GM12878 (cell line): Measurements from ENCODE around the gene DPH1. TPM values are rescaled to one million over a fixed set of nuclear protein-coding genes. Genes with fewer than 3 reads are reported as not detected.

Source experiments
- ETV6 ChIP-seq, 2 experiments: fragments of 450-650 bp in 1 of 2; IDR thresholded peaks in 1 of 2; conservative IDR thresholded peaks in 1 of 2; 2 replicates each; pipeline ENCODE4 v1.6.1; 2014; ENCODE audit warnings: antibody characterized with exemption in 1 of 2, borderline replicate concordance in 1 of 2, low read depth in 1 of 2, mild to moderate bottlenecking in 1 of 2, moderate library complexity in 1 of 2
- MEF2B ChIP-seq: fragments of 450-650 bp; IDR thresholded peaks from 2 replicates; pipeline ENCODE4 v1.6.1; 2018; ENCODE audit warnings: mild to moderate bottlenecking, moderate library complexity; ENCODE audit not compliant: partially characterized antibody, poor library complexity, severe bottlenecking
- RAD21 ChIP-seq: IDR thresholded peaks from 2 replicates; pipeline ENCODE4 v1.6.1; 2011; ENCODE audit warnings: mild to moderate bottlenecking, low read depth, low read length, moderate library complexity; ENCODE audit not compliant: insufficient read depth
- ZNF217 ChIP-seq: fragments of 450-650 bp; IDR thresholded peaks from 2 replicates; pipeline ENCODE4 v1.6.1; 2017; ENCODE audit warnings: antibody characterized with exemption, mild to moderate bottlenecking
- ZNF622 ChIP-seq: fragments of 450-650 bp; IDR thresholded peaks from 2 replicates; pipeline ENCODE4 v1.6.1; 2017; ENCODE audit warnings: mild to moderate bottlenecking, inconsistent platforms
- polyA plus RNA-seq, 11 experiments: library from polyadenylated mRNA; depleted of rRNA in 4 of 11; unstranded in 6 of 11; stranded (reverse) in 5 of 11; fragments of >200 nt; fragmentation: Nextera tagmentation in 4 of 11; fragmentation: Illumina TruSeq in 1 of 11; extraction: Ambion mirVana in 4 of 11; extraction: Trizol in 1 of 11; gene quantifications; 1 replicate in 1 of 11; 2 replicates in 10 of 11; pipeline versions ENCODE4 v1.2.1 to v1.2.3, GENCODE V29; 2011 to 2016; ENCODE audit warnings: inconsistent platforms in 2 of 11, missing spikeins in 2 of 11, low read depth in 1 of 11
- total RNA-seq, 4 experiments: library from RNA; depleted of rRNA in 3 of 4; stranded (reverse); fragments of >200 nt in 3 of 4; fragmentation: Illumina TruSeq in 1 of 4; extraction: Trizol in 1 of 4; gene quantifications; 2 replicates each; pipeline versions ENCODE4 v1.2.1 to v1.2.3, GENCODE V29; 2013 to 2021
- TF ChIP-seq, protein P1 (sequence below): fragments of 450-650 bp; IDR thresholded peaks from 2 replicates; pipeline ENCODE4 v1.6.1; 2017; ENCODE audit warnings: antibody characterized with exemption, mild to moderate bottlenecking, moderate library complexity
- TF ChIP-seq, protein P2 (sequence below): fragments of 450-650 bp; IDR thresholded peaks from 2 replicates; pipeline ENCODE4 v1.6.1; 2017; ENCODE audit warnings: mild to moderate bottlenecking, moderate library complexity

Gene DPH1
- total and polyA plus RNA-seq, 10 of the 15 experiments (the other 5 are each of a cell fraction or from before 2014, with no cell fraction given) = 0.29 to 33.6 (median 20.2) TPM

DNA sequence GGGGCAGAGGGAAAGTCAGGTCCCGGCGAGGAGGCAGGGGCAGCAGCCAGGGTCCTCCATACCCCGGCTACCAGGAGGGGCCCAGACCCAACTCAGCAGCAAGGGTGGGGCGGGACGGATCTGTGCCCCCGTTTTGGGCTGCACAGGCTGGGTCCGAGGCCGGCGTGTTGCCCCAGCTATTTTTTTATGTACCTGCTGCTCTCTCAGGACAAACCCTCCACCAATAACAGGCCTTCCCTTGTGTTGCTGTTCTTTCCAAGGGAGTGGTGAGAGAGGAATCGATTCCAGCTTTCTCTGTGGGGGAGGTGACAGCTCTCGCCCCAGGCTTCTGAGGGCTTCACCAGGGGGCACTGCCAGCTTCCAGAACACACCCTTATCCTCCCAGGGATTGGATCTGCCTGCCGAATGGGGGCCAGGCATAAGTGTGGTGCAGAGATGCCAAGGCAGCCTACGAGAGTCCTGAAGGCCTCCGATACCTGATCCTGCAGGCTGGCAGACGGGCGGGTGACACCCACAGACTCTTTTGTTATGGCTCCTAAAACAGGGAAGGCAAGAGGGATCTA, 27.1 kb upstream of the DPH1 start (continued):
- TF ChIP-seq, protein P1, sequence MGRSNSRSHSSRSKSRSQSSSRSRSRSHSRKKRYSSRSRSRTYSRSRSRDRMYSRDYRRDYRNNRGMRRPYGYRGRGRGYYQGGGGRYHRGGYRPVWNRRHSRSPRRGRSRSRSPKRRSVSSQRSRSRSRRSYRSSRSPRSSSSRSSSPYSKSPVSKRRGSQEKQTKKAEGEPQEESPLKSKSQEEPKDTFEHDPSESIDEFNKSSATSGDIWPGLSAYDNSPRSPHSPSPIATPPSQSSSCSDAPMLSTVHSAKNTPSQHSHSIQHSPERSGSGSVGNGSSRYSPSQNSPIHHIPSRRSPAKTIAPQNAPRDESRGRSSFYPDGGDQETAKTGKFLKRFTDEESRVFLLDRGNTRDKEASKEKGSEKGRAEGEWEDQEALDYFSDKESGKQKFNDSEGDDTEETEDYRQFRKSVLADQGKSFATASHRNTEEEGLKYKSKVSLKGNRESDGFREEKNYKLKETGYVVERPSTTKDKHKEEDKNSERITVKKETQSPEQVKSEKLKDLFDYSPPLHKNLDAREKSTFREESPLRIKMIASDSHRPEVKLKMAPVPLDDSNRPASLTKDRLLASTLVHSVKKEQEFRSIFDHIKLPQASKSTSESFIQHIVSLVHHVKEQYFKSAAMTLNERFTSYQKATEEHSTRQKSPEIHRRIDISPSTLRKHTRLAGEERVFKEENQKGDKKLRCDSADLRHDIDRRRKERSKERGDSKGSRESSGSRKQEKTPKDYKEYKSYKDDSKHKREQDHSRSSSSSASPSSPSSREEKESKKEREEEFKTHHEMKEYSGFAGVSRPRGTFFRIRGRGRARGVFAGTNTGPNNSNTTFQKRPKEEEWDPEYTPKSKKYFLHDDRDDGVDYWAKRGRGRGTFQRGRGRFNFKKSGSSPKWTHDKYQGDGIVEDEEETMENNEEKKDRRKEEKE = no peak
- no peak for TF ChIP-seq ZNF622
- no peak for TF ChIP-seq ZNF217
- no peak for TF ChIP-seq MEF2B
- no peak for TF ChIP-seq ETV6 (conservative IDR thresholded peaks at IDR 0.05 in 1 of 2, IDR thresholded peaks at IDR 0.05 in 1 of 2; ENCODE audit: borderline replicate concordance in 1 of 2, low read depth in 1 of 2)
- no peak for TF ChIP-seq RAD21
- TF ChIP-seq, protein P2, sequence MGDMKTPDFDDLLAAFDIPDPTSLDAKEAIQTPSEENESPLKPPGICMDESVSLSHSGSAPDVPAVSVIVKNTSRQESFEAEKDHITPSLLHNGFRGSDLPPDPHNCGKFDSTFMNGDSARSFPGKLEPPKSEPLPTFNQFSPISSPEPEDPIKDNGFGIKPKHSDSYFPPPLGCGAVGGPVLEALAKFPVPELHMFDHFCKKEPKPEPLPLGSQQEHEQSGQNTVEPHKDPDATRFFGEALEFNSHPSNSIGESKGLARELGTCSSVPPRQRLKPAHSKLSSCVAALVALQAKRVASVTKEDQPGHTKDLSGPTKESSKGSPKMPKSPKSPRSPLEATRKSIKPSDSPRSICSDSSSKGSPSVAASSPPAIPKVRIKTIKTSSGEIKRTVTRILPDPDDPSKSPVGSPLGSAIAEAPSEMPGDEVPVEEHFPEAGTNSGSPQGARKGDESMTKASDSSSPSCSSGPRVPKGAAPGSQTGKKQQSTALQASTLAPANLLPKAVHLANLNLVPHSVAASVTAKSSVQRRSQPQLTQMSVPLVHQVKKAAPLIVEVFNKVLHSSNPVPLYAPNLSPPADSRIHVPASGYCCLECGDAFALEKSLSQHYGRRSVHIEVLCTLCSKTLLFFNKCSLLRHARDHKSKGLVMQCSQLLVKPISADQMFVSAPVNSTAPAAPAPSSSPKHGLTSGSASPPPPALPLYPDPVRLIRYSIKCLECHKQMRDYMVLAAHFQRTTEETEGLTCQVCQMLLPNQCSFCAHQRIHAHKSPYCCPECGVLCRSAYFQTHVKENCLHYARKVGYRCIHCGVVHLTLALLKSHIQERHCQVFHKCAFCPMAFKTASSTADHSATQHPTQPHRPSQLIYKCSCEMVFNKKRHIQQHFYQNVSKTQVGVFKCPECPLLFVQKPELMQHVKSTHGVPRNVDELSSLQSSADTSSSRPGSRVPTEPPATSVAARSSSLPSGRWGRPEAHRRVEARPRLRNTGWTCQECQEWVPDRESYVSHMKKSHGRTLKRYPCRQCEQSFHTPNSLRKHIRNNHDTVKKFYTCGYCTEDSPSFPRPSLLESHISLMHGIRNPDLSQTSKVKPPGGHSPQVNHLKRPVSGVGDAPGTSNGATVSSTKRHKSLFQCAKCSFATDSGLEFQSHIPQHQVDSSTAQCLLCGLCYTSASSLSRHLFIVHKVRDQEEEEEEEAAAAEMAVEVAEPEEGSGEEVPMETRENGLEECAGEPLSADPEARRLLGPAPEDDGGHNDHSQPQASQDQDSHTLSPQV = no peak
